HL-60 (cell line): Measurements from ENCODE around the gene NUP155.
"Not testable (repeated sequence)": the region's sequence is repeated elsewhere in the genome, so short reads cannot be mapped to it uniquely, and the experiment has no call there.

Experiments used
- DNase-seq, 2 experiments: peaks; one replicate each; pipeline ENCODE4 v3.0.0-alpha.2; 2010 to 2020; ENCODE audit warnings: low read depth in 1 of 2, low spot score in 1 of 2
- H3K27ac ChIP-seq: fragments of 250-450 bp; sonication (Bioruptor Pico); replicated peaks from 2 replicates; pipeline ENCODE4 v1.5.1; 2020; ENCODE audit warnings: mild to moderate bottlenecking, moderate library complexity
- H3K27me3 ChIP-seq: fragments of 250-450 bp; sonication (Bioruptor Pico); 2 replicates; pipeline ENCODE4 v1.5.1; 2021; ENCODE audit warnings: mild to moderate bottlenecking, moderate library complexity; ENCODE audit not compliant: insufficient read depth, poor library complexity, severe bottlenecking
- H3K4me3 ChIP-seq: replicated peaks from 2 replicates; pipeline ENCODE4 v1.5.1; 2011; ENCODE audit warnings: mild to moderate bottlenecking, control low read depth, low read length; ENCODE audit not compliant: insufficient read depth
- CTCF ChIP-seq: IDR thresholded peaks from one replicate; pipeline ENCODE4 v1.5.1; 2011; ENCODE audit warnings: low read length, control low read depth, inconsistent platforms; ENCODE audit not compliant: insufficient read depth
- GABPA ChIP-seq: IDR thresholded peaks from 2 replicates; pipeline ENCODE4 v1.6.1; 2012; ENCODE audit warnings: low read depth
- POLR2AphosphoS5 ChIP-seq: IDR thresholded peaks from 2 replicates; pipeline ENCODE4 v1.6.1; 2012; ENCODE audit warnings: low read depth
- REST ChIP-seq: IDR thresholded peaks from 2 replicates; pipeline ENCODE4 v1.6.1; 2012; ENCODE audit warnings: low read depth; ENCODE audit not compliant: insufficient replicate concordance
- SPI1 ChIP-seq: IDR thresholded peaks from 2 replicates; pipeline ENCODE4 v1.6.1; 2012; ENCODE audit warnings: low read depth, mild to moderate bottlenecking, borderline replicate concordance

The NUP155 gene

DNA sequence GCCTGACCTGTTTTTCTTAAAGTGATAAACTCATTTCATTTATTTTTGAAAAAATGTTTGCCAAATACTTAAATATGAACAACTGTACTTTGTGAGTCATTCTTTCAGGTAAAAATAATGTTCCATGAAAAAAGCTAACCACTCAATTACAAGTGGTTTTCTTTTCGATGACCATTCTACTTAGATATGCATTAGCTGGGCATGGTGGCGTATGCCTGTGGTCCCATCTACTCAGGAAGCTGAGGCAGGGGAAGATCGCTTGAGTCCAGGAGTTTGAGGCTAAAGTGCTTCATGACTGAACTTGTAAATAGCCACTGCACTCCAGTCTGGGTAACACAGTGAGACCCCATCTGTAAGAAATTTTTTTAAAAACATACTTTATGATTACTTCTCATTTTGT is 4.2 kb upstream of the NUP155 start:
- no peak for DNase-seq
- TF ChIP-seq CTCF, result no peak
- TF ChIP-seq POLR2AphosphoS5, result no peak
- TF ChIP-seq REST, result no peak
- no peak for TF ChIP-seq GABPA
- TF ChIP-seq SPI1, result no peak
- Histone ChIP-seq H3K27ac (no peak overlapping the region), H3K27me3 (no peaks in the 10 kb centered on the region), H3K4me3 (no peak overlapping the region)

DNA sequence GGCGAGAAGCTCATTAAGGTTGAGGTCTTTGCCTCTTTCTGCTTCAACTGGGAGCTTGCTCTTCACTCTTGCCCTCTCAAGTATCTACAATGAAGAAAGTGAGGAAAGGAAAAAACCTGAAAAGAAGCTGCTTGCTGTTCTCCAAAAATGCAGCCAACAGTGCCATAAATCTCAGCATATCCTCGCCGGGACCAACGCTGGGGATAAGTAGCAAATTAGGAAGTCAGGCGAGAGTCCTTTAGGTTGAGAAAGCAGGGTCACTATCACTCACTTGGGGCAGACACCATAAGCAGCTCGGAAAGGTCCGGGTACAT is 399 bp downstream of the NUP155 start:
- no peak for TF ChIP-seq CTCF
- no peak for TF ChIP-seq POLR2AphosphoS5
- TF ChIP-seq GABPA, result no peak
- TF ChIP-seq REST, result no peak
- no peak for TF ChIP-seq SPI1
- Histone ChIP-seq H3K27me3 (no peaks in the 10 kb centered on the region), H3K27ac (peak overlapping the region; percentile 81), H3K4me3 (peak overlapping the region; percentile 98)
- DNase-seq, result no peak

DNA sequence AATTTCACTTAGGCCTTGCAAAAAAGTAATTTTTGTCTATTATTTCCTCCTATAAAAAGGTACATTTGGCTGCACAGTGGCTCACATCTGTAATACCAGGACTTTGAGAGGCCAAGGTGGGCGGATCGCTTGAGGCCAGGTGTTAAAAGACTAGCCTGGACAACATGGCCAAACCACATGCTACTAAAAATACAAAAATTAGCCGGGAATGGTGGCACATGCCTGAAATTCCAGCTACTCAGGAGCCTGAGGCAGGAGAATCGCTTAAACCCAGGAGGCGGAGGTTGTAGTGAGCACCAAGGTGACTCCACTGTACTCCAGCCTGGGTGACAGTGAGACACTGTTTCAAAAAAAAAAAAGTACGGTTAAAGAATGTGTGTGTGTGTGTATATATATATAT is 15.7 kb downstream of the NUP155 start:
- DNase-seq, result no peak
- Histone ChIP-seq H3K4me3 (no peak overlapping the region), H3K27me3 (no peaks in the 10 kb centered on the region), H3K27ac (no peak overlapping the region)
- TF ChIP-seq SPI1 (no peak), POLR2AphosphoS5 (no peak), GABPA (no peak), CTCF (no peak), REST (no peak)

- H3K27me3 ChIP-seq, H3K27ac ChIP-seq, H3K4me3 ChIP-seq, DNase-seq: not testable (repeated sequence)
Measured at GRCh38 chr5:37342741-37343140, 28.2 kb downstream of the NUP155 start.

DNA sequence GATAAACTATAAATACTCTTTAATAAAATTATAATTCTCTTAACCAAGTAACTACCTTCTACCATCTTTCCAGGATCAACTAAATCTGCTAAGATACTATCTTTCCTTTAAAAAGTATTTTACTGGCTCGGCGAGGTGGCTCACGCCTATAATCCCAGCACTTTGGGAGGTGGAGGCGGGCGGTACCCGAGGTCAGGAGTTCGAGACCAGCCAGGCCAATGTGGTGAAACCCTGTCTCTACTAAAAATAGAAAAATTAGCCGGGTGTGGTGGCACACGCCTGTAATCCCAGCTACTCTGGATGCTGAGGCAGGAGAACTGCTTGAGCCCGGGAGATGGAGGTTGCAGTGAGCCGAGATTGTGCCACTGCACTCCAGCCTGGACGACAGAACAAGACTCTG is 36.2 kb downstream of the NUP155 start:
- DNase-seq, H3K27me3 ChIP-seq, H3K4me3 ChIP-seq, H3K27ac ChIP-seq: not testable (repeated sequence)
